ENCODE results near the gene ARL16. TPM values are rescaled to one million over a fixed set of nuclear protein-coding genes. Genes with fewer than 3 reads are reported as not detected.

Gene ARL16
- total RNA-seq, 1 experiment from 2014 or later, result 52.7 TPM

DNA sequence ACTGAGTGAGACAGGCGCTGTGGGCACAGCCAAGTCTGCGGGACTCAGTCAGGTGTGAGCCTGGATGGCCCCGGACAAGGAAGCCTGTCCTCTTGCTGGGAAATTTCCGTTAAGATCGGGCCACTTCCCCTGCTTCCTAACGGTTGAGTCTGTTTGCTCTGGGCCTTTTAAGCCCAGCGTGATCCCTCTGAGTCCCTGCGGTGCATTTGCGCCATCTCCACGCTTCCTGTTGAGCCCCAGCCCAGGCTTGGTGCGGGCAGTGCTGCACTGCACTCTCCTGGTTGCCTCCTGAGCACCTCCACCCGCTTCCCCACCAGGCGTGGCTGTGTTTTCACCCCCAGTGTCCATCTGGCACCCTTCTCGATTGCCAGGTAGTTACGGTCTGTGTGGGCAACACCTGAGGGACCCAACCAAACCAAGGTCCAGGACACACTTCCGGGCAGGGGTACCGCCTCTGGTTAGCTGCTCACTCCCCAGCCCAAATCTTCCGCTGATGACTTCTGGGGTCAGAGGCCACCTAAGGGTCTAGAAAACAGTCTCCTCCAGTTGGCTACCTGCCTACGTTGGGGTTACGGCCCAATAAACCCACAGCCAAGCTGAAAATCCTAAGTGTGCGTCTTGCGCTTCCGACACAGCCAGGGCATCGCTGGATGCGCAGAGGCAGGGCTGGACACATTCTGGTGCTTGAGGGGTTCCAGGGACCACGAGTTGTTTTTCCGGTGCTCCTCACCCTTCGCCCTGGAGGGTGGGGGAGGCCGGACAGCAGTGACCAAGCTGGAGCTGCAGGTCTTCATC, 27.1 kb upstream of the ARL16 start:
- peaks cover 7% of the 10 kb centered on the region; the same call in 1 of the 2 replicates for H3K36me3 ChIP-seq (ENCODE audit: control insufficient read depth, insufficient read depth, low read length)
- peak overlapping the region; percentile 78 to 82 for H3K4me3 ChIP-seq (ENCODE audit: low read depth in 2 of 2, low read length in 2 of 2)
- intact Hi-C loops (cut with micrococcal nuclease; ENCODE audit: unreplicated experiment) (no loop called here), in situ Hi-C loops (cut with HindIII; ENCODE audit: low pct_unique_long_range_greater_than_20kb, low sequenced_read_pairs) (no loop called here)
- no TSS peak for BruUV-seq (replicated peaks)
- no peaks in the 10 kb centered on the region for H3K9me3 ChIP-seq (ENCODE audit: control insufficient read depth, insufficient read depth, low read depth, low read length)
- peak overlapping the region; percentile 87 for H3K27ac ChIP-seq (ENCODE audit: low read length)
- DNase-seq (ENCODE audit: low read depth, low spot score) (no peak), ATAC-seq (peak; percentile 18)
- TF ChIP-seq SIN3A (IDR thresholded peaks at IDR 0.05; ENCODE audit: borderline replicate concordance, insufficient read depth, low read depth, low read length) (0 out of 2 replicates have a peak, but pooled peaks have one; percentile 38), TCF7L2 (IDR thresholded peaks at IDR 0.05; ENCODE audit: low read depth, low read length) (no peak), POLR2AphosphoS5 (IDR thresholded peaks at IDR 0.05; ENCODE audit: low read depth, low read length) (peak; percentile 75)
- TF ChIP-seq, protein P1, sequence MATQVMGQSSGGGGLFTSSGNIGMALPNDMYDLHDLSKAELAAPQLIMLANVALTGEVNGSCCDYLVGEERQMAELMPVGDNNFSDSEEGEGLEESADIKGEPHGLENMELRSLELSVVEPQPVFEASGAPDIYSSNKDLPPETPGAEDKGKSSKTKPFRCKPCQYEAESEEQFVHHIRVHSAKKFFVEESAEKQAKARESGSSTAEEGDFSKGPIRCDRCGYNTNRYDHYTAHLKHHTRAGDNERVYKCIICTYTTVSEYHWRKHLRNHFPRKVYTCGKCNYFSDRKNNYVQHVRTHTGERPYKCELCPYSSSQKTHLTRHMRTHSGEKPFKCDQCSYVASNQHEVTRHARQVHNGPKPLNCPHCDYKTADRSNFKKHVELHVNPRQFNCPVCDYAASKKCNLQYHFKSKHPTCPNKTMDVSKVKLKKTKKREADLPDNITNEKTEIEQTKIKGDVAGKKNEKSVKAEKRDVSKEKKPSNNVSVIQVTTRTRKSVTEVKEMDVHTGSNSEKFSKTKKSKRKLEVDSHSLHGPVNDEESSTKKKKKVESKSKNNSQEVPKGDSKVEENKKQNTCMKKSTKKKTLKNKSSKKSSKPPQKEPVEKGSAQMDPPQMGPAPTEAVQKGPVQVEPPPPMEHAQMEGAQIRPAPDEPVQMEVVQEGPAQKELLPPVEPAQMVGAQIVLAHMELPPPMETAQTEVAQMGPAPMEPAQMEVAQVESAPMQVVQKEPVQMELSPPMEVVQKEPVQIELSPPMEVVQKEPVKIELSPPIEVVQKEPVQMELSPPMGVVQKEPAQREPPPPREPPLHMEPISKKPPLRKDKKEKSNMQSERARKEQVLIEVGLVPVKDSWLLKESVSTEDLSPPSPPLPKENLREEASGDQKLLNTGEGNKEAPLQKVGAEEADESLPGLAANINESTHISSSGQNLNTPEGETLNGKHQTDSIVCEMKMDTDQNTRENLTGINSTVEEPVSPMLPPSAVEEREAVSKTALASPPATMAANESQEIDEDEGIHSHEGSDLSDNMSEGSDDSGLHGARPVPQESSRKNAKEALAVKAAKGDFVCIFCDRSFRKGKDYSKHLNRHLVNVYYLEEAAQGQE (IDR thresholded peaks at IDR 0.05; ENCODE audit: insufficient read depth in 1 of 2, low read depth in 2 of 2, low read length in 1 of 2), result no peak
- TF ChIP-seq, protein P2, sequence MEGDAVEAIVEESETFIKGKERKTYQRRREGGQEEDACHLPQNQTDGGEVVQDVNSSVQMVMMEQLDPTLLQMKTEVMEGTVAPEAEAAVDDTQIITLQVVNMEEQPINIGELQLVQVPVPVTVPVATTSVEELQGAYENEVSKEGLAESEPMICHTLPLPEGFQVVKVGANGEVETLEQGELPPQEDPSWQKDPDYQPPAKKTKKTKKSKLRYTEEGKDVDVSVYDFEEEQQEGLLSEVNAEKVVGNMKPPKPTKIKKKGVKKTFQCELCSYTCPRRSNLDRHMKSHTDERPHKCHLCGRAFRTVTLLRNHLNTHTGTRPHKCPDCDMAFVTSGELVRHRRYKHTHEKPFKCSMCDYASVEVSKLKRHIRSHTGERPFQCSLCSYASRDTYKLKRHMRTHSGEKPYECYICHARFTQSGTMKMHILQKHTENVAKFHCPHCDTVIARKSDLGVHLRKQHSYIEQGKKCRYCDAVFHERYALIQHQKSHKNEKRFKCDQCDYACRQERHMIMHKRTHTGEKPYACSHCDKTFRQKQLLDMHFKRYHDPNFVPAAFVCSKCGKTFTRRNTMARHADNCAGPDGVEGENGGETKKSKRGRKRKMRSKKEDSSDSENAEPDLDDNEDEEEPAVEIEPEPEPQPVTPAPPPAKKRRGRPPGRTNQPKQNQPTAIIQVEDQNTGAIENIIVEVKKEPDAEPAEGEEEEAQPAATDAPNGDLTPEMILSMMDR (IDR thresholded peaks at IDR 0.05), result no peak
- no peaks in the 10 kb centered on the region for H3K27me3 ChIP-seq (ENCODE audit: control insufficient read depth, insufficient read depth, low read length)
- H3K4me1 ChIP-seq (ENCODE audit: control insufficient read depth, insufficient read depth, low read length), result peaks cover 37% of the 10 kb centered on the region
- POLR2A ChIA-PET, result no interaction called here
- CTCF ChIA-PET, result interaction anchor here (0.5 to 0.8 kb wide), 3 partner anchors 33 to 245 kb away, joined by 3 to 6 read pairs (median 3); no protein-coding TSS in a partner anchor

DNA sequence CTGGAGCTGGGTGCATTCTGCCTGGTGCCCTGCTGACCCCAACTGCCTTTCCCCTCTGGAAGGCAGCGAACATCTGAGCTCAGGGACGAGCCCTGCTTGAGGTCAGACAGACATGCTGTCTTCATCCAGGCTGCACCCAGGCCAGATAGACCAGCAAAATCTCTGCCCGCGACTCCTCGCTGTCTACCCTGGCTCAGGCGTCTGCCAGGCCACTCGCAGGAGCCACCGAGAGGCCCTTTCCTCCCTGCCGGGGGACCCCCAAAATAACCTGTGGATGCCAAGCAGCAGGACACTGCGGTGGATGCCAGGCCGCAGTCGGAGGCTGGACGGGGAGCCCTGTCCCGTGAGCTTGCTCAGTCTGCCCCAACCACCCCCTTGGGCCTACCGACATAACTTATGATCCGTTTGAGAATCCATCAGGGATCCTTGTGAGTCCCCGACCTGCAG, 25.2 kb upstream of the ARL16 start:
- ATAC-seq, result no peak
- no peak for DNase-seq (ENCODE audit: low read depth, low spot score)
- TF ChIP-seq, protein P2 (IDR thresholded peaks at IDR 0.05), result no peak
- TF ChIP-seq POLR2AphosphoS5 (IDR thresholded peaks at IDR 0.05; ENCODE audit: low read depth, low read length) (peak; percentile 53; the same call in 1 of the 2 replicates), SIN3A (IDR thresholded peaks at IDR 0.05; ENCODE audit: borderline replicate concordance, insufficient read depth, low read depth, low read length) (no peak), TCF7L2 (IDR thresholded peaks at IDR 0.05; ENCODE audit: low read depth, low read length) (no peak)
- TF ChIP-seq, protein P1 (IDR thresholded peaks at IDR 0.05; ENCODE audit: insufficient read depth in 1 of 2, low read depth in 2 of 2, low read length in 1 of 2), result no peak
- H3K9me3 ChIP-seq (ENCODE audit: control insufficient read depth, insufficient read depth, low read depth, low read length), result no peaks in the 10 kb centered on the region
- no peaks in the 10 kb centered on the region for H3K27me3 ChIP-seq (ENCODE audit: control insufficient read depth, insufficient read depth, low read length)
- ChIA-PET CTCF (no interaction called here), POLR2A (interaction anchor here (0.6 kb wide), 1 partner anchor 180 kb away, joined by 3 read pairs; no protein-coding TSS in a partner anchor)
- H3K4me3 ChIP-seq (ENCODE audit: low read depth in 2 of 2, low read length in 2 of 2), result no peak overlapping the region
- peaks cover 13% of the 10 kb centered on the region; the same call in 1 of the 2 replicates for H3K36me3 ChIP-seq (ENCODE audit: control insufficient read depth, insufficient read depth, low read length)
- in situ Hi-C loops (cut with HindIII; ENCODE audit: low pct_unique_long_range_greater_than_20kb, low sequenced_read_pairs), result no loop called here
- BruUV-seq (replicated peaks), result no TSS peak
- H3K27ac ChIP-seq (ENCODE audit: low read length), result no peak overlapping the region; the same call in 1 of the 2 replicates
- peaks cover 35% of the 10 kb centered on the region for H3K4me1 ChIP-seq (ENCODE audit: control insufficient read depth, insufficient read depth, low read length)
- intact Hi-C loops (cut with micrococcal nuclease; ENCODE audit: unreplicated experiment), result no loop called here
